Fibroblast of pulmonary artery (primary cell): ENCODE measurements around the gene PIGX.

Source experiments
- DNase-seq: peaks from one replicate; pipeline ENCODE4 v3.0.0-alpha.2; 2010; ENCODE audit warnings: low read depth
- H3K4me3 ChIP-seq: replicated peaks from 2 replicates; pipeline ENCODE4 v1.5.1; 2011; ENCODE audit warnings: low read depth, mild to moderate bottlenecking, control low read depth, low read length, moderate library complexity
- TF ChIP-seq, protein P1 (sequence below): IDR thresholded peaks from 2 replicates; pipeline ENCODE4 v1.5.1; 2011; ENCODE audit warnings: mild to moderate bottlenecking, control low read depth, low read length, inconsistent platforms; ENCODE audit errors: missing control alignments

PIGX gene

DNA sequence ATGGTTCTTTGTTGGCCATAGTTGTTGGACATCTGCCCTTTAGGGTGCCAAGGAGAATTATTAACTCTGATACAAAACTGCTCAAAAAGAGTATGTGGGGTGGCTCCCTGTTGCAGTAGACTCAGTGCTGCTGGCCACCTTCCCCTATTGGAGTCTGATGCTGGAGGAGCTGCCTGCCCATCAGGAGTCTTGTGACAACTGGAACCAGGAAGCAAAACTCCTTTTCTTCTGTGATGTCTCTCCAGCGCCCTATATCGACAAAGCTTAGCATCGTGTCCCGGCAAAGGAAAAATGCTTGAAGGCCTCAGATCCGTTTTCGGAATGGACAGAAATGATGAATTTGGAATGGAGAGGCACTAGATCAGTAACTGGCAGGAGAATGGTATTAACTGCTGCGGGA, 51.0 kb downstream of the PIGX start:
- TF ChIP-seq, protein P1, sequence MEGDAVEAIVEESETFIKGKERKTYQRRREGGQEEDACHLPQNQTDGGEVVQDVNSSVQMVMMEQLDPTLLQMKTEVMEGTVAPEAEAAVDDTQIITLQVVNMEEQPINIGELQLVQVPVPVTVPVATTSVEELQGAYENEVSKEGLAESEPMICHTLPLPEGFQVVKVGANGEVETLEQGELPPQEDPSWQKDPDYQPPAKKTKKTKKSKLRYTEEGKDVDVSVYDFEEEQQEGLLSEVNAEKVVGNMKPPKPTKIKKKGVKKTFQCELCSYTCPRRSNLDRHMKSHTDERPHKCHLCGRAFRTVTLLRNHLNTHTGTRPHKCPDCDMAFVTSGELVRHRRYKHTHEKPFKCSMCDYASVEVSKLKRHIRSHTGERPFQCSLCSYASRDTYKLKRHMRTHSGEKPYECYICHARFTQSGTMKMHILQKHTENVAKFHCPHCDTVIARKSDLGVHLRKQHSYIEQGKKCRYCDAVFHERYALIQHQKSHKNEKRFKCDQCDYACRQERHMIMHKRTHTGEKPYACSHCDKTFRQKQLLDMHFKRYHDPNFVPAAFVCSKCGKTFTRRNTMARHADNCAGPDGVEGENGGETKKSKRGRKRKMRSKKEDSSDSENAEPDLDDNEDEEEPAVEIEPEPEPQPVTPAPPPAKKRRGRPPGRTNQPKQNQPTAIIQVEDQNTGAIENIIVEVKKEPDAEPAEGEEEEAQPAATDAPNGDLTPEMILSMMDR, result no peak

DNA sequence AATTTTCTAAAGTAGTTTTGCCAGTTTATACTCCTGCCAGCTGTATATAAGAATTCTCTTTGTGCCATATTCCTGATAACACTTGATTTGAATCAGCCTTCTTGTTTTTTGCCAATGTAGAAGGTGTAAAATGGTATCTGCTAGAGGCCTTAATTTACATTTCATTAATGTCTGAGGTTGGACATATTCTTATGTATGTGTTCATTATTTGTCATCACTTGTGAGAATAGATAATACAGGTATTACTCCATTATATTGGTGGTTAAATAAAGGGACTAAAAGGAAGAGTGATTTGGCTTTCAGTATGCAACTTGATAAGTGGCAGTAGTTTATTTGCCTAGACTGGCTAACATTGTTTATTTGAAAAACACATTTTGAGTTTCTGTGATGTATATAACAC, 53.3 kb downstream of the PIGX start:
- DNase-seq, result no peak
- no peak overlapping the region for H3K4me3 ChIP-seq
- TF ChIP-seq, protein P1, result no peak

More for the DNA sequence above, 51.0 kb downstream of the PIGX start:
- no peak overlapping the region for H3K4me3 ChIP-seq
- no peak for DNase-seq

DNA sequence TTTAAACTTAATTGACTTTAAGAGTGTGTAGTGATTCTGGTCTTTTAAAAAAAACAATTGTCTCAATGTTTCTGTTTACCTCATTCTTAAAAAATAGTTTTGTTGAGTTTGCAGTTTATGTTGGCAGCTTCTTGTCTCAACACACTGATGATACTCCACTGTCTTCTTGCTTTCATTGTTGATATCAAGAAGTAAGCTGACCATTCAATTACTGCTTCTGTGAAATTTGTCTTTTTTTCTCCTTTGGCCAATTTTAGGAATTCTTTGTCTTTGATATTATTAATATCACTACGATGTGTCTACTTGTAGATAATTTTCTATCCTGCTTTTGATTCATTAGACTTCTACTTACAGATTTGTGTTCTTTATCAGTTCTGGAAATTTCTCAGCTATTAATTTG, 58.9 kb downstream of the PIGX start:
- no peak for DNase-seq
- TF ChIP-seq, protein P1, result no peak
- H3K4me3 ChIP-seq, result no peak overlapping the region

DNA sequence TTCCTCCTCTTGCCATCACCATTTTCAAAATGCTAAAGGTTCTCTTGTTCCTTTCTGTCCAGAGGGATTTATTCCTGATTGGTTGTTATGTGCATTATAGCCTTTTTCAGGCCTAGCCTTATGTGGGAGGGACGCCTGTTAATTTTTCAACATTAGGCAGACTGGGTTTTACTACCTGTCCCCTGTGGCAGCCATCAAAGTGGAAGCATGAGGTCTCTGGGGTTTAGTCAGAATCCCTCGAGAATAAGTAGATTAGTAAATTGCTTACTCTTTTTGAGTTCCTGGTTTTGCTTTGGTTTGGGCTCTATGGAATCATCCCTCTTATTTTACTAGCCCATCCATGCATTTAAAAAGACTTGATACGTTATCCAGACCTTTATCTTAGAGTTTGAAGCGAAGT, 59.9 kb downstream of the PIGX start:
- no peak for DNase-seq
- H3K4me3 ChIP-seq, result no peak overlapping the region
- TF ChIP-seq, protein P1, result no peak

DNA sequence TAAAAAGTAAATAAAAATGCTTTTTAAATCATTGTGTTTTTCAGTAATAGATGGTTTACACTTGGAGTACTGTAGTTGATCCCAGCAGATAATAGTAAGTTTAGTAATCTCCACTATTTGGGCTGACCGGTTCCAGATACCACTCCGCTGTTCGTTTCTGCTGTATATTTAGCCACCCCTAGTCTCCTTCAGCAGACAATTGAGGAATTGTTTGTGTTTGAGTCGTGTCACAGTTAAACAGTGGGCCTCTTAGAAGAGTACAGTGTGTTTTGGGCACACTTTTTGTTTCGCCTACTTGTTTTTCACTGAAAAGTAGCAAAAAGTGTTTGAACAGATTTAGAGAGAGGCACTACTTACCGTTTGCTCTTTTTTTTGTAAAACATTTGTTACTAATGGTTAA, 60.7 kb downstream of the PIGX start:
- no peak overlapping the region for H3K4me3 ChIP-seq
- DNase-seq, result no peak
- TF ChIP-seq, protein P1, result no peak

DNA sequence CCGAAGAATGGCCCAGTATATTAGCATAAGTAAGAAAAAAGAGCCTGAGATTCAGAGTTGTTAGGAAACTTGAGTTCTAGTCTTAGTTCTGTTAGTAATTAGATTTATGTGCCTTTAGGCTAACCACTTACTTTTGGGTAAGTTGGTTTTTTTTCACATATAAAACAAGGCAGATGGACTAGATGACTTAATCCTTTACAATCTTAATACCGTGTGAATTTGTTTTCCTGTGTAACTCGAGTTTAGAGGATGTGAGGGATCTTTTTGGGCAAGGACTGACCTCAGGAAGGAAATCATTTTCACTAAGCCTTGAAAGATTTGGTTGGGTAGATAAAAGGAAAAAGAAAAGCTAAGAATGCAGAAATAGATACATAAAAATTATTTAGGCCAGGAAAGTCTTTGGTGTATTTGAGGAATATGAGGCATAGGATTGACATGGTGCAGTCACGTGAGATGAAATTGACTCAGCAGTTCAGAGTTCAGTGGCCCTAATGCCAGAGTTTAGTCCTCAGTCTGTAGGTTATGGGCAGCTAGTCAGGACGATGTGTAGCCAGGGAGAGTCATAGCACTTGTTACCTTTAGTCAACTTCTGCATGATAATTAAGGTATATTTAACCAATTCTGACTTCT, 62.1 kb downstream of the PIGX start:
- H3K4me3 ChIP-seq, result no peak overlapping the region
- TF ChIP-seq, protein P1, result no peak

DNA sequence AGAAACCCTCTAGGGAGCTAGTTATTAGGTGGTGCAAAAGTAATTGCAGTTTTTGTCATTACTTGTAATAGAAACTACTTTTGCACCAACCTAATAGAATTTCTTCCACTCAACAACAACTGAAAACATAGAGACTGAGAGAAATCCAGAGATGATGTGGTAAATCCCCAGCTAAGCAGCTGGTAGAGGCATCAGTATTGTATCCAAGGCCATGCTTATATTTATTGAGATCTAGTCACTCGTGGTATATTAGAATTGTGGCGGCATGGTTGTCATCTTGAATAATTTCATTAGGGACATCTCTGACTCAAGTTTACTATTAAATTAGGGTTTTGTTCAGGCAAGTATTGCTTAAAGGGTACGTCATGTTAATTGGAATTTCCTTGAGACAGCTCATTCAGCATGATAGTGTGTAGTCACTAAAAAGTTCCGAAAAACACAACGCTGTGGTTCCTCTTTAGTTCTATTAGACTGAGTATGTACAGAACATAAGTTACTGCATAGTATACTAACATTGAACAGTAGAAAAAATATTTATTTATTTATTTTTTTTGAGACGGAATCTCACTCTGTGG, 62.8 kb downstream of the PIGX start:
- H3K4me3 ChIP-seq, result no peak overlapping the region
- peak; percentile 23 for DNase-seq
- TF ChIP-seq, protein P1, result no peak

More for the DNA sequence above, 62.1 kb downstream of the PIGX start:
- DNase-seq, result peak; percentile 14
